Mesenchymal stem cell (in vitro differentiated cells and primary cell): ENCODE measurements around the gene GPC3.

Source experiments
- DNase-seq: peaks from one replicate; pipeline ENCODE4 v3.0.0-alpha.2; 2013
- H2AFZ ChIP-seq: one replicate; pipeline ENCODE4 v1.6.1; 2013; ENCODE audit warnings: low read depth, mild to moderate bottlenecking, control low read depth, inconsistent platforms, low read length, moderate library complexity
- H2AK5ac ChIP-seq: 2 replicates; pipeline ENCODE4 v1.6.1; 2013; ENCODE audit warnings: low read length, moderate library complexity, mild to moderate bottlenecking, inconsistent platforms; ENCODE audit not compliant: severe bottlenecking
- H2BK120ac ChIP-seq: one replicate; pipeline ENCODE4 v1.6.1; 2013; ENCODE audit warnings: low read depth, mild to moderate bottlenecking, inconsistent platforms, low read length, moderate library complexity
- H2BK12ac ChIP-seq, 2 experiments: one replicate each; pipeline ENCODE4 v1.6.1; 2013; ENCODE audit warnings: inconsistent platforms in 2 of 2, low read length in 2 of 2, mild to moderate bottlenecking in 2 of 2, moderate library complexity in 2 of 2, control low read depth in 1 of 2
- H2BK15ac ChIP-seq: one replicate; pipeline ENCODE4 v1.6.1; 2013; ENCODE audit warnings: mild to moderate bottlenecking, low read depth, inconsistent platforms; ENCODE audit not compliant: poor library complexity, severe bottlenecking
- H2BK5ac ChIP-seq: 2 replicates; pipeline ENCODE4 v1.6.1; 2013; ENCODE audit warnings: low read depth, mild to moderate bottlenecking, low read length, control low read depth, inconsistent platforms; ENCODE audit not compliant: poor library complexity, severe bottlenecking
- H3K14ac ChIP-seq, 2 experiments: one replicate each; pipeline ENCODE4 v1.6.1; 2013; ENCODE audit warnings: inconsistent platforms in 2 of 2, low read length in 2 of 2, control low read depth in 1 of 2, mild to moderate bottlenecking in 1 of 2, moderate library complexity in 1 of 2
- H3K18ac ChIP-seq, 2 experiments: one replicate each; pipeline ENCODE4 v1.6.1; 2013; ENCODE audit warnings: inconsistent platforms in 2 of 2, low read length in 2 of 2, control low read depth in 1 of 2, low read depth in 1 of 2, mild to moderate bottlenecking in 1 of 2
- H3K23ac ChIP-seq, 2 experiments: one replicate each; pipeline ENCODE4 v1.6.1; 2013; ENCODE audit warnings: inconsistent platforms in 2 of 2, low read length in 2 of 2, mild to moderate bottlenecking in 2 of 2, moderate library complexity in 2 of 2, control low read depth in 1 of 2
- H3K27ac ChIP-seq: 2 replicates; pipeline ENCODE4 v1.5.1; 2013; ENCODE audit warnings: mild to moderate bottlenecking, moderate library complexity, low read length, control low read depth, inconsistent platforms; ENCODE audit not compliant: poor library complexity, severe bottlenecking
- H3K27me3 ChIP-seq, 2 experiments: 2 replicates each; pipeline versions ENCODE4 v1.6.1 to v1.7.0; 2013; ENCODE audit warnings: low read length in 2 of 2, mild to moderate bottlenecking in 2 of 2, moderate library complexity in 2 of 2, control low read depth in 1 of 2, inconsistent platforms in 1 of 2; ENCODE audit not compliant: control insufficient read depth in 1 of 2, insufficient read depth in 1 of 2
- H3K36me3 ChIP-seq, 2 experiments: 2 replicates each; pipeline versions ENCODE4 v1.6.1 to v1.7.0; 2013; ENCODE audit warnings: low read length in 2 of 2, control low read depth in 1 of 2, inconsistent platforms in 1 of 2, low read depth in 1 of 2, mild to moderate bottlenecking in 1 of 2; ENCODE audit not compliant: insufficient read depth in 2 of 2, control insufficient read depth in 1 of 2
- H3K4ac ChIP-seq, 2 experiments: one replicate each; pipeline ENCODE4 v1.6.1; 2013; ENCODE audit warnings: inconsistent platforms in 2 of 2, low read length in 2 of 2, mild to moderate bottlenecking in 2 of 2, moderate library complexity in 2 of 2, control low read depth in 1 of 2, low read depth in 1 of 2
- H3K4me1 ChIP-seq: 2 replicates; pipeline ENCODE4 v1.6.1; 2013; ENCODE audit warnings: low read depth, low read length, control low read depth; ENCODE audit not compliant: control insufficient read depth, insufficient read depth
- H3K4me2 ChIP-seq: 2 replicates; pipeline ENCODE4 v1.6.1; 2013; ENCODE audit warnings: low read length, mild to moderate bottlenecking, inconsistent platforms; ENCODE audit not compliant: poor library complexity, severe bottlenecking
- H3K4me3 ChIP-seq, 2 experiments: 2 replicates each; pipeline versions ENCODE4 v1.5.1 to v1.7.0; 2013; ENCODE audit warnings: low read length in 2 of 2, mild to moderate bottlenecking in 2 of 2, control low read depth in 1 of 2, low read depth in 1 of 2; ENCODE audit not compliant: insufficient read depth in 1 of 2
- H3K79me1 ChIP-seq: replicated peaks from 2 replicates; pipeline ENCODE4 v1.6.1; 2013; ENCODE audit warnings: mild to moderate bottlenecking, control low read depth, low read length, inconsistent platforms; ENCODE audit not compliant: poor library complexity, severe bottlenecking
- H3K9ac ChIP-seq: 2 replicates; pipeline ENCODE4 v1.7.0; 2013; ENCODE audit warnings: mild to moderate bottlenecking, low read length, moderate library complexity
- H3K9me3 ChIP-seq: 2 replicates; pipeline ENCODE4 v1.7.0; 2013; ENCODE audit warnings: mild to moderate bottlenecking, low read length; ENCODE audit not compliant: control insufficient read depth
- H4K8ac ChIP-seq: one replicate; pipeline ENCODE4 v1.6.1; 2013; ENCODE audit warnings: inconsistent platforms, mild to moderate bottlenecking, low read length, moderate library complexity
- H4K91ac ChIP-seq: one replicate; pipeline ENCODE4 v1.6.1; 2013; ENCODE audit warnings: mild to moderate bottlenecking, low read length, inconsistent platforms
- WGBS: methylation state at CpG from one replicate; pipeline ENCODE4 v1.1.7; 2013; ENCODE audit warnings: mixed read lengths; 5-methylcytosine and 5-hydroxymethylcytosine counted together

The GPC3 gene

DNA sequence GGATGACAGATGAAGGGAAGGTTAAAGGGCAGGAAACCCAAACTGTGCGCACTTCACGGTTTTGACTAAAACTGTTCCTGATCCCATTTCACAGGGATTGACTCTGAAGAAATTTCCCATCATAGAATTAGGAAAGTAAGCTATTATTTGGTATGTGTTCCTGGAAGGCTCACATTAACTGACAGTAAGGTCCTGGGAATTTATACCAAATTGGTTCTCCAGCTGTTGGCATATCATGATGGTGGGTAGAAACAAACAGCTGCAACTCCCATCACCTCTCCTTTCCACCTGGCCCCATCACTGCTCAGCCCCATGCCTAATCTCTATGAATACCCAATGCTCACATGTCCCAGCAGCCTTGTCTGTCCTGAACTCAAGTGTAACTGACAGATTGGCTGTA lies 121.2 kb downstream of the GPC3 start:
- Histone ChIP-seq H2AFZ (no peak overlapping the region), H3K27me3 (peaks cover 0 to 4% of the 10 kb centered on the region in 2 experiments), H3K79me1 (no peaks in the 10 kb centered on the region), H3K14ac (no peak overlapping the region), H3K27ac (no peak overlapping the region), H3K4me2 (no peak overlapping the region), H3K4me3 (no peak overlapping the region), H3K36me3 (no peaks in the 10 kb centered on the region), H3K4me1 (no peaks in the 10 kb centered on the region), H3K9me3 (peaks cover 7% of the 10 kb centered on the region), H4K91ac (no peak overlapping the region), H2AK5ac (no peak overlapping the region), H3K23ac (no peak overlapping the region), H2BK120ac (no peak overlapping the region), H4K8ac (no peak overlapping the region), H2BK12ac (no peak overlapping the region), H3K4ac (no peak overlapping the region), H2BK5ac (no peak overlapping the region), H2BK15ac (no peak overlapping the region), H3K9ac (no peak overlapping the region), H3K18ac (no peak overlapping the region)
- no peak for DNase-seq
- WGBS: no CpG with 5 or more reads among the region's 2 CpGs

DNA sequence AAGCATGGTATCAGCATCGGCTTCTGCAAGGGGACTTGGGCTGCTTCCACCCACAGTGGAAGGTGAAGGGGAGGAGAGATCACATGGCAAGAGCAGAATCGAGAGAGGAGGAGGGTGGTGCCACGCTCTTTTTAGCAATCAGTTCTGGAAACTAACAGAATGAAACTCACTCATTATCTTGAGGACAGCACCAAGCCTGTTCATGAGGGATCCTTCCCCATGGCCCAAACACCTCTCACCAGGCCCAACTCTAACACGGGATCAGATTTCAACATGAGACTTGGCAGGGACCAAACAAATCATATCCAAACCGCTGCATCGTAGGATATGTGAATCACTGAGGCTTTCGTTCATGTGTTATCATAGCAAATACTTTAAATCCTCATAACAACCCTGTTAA lies 125.5 kb downstream of the GPC3 start:
- WGBS: 88% methylated on average over 7 of the region's 7 CpGs
- Histone ChIP-seq H3K23ac (no peak overlapping the region), H3K9me3 (no peaks in the 10 kb centered on the region), H2AK5ac (no peak overlapping the region), H3K4me3 (no peak overlapping the region), H4K91ac (no peak overlapping the region), H3K79me1 (no peaks in the 10 kb centered on the region), H3K27me3 (no peaks in the 10 kb centered on the region), H2AFZ (no peak overlapping the region), H3K18ac (no peak overlapping the region), H3K36me3 (no peaks in the 10 kb centered on the region), H3K4ac (no peak overlapping the region), H3K14ac (no peak overlapping the region), H3K27ac (no peak overlapping the region), H2BK5ac (no peak overlapping the region), H4K8ac (no peak overlapping the region), H2BK120ac (no peak overlapping the region), H2BK12ac (no peak overlapping the region), H2BK15ac (no peak overlapping the region), H3K4me1 (no peaks in the 10 kb centered on the region), H3K4me2 (no peak overlapping the region), H3K9ac (peak overlapping the region; percentile 75)
- no peak for DNase-seq

DNA sequence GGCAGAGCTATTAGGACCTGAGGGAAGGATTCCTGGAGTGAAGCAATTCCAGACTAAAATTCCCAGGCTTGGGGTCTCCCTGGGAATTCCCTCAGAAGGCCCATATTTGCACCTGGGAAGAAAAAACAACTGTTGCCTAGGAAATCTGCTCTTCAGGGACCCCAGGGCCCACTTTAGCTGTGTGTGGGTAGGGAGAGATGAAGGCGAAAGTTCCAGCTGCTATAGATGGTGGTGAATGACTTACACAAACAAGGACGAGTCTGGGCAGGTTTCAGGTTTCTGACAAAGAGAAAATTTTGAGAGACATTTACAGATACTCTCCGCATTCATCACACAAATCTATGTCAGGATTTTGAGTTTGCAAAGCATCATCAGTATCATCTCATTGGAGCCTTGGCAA lies 126.1 kb downstream of the GPC3 start:
- WGBS: 100% methylated on average over 1 of the region's 3 CpGs
- Histone ChIP-seq H2BK5ac (no peak overlapping the region), H3K4me2 (no peak overlapping the region), H2BK15ac (no peak overlapping the region), H4K8ac (no peak overlapping the region), H2BK12ac (no peak overlapping the region), H3K23ac (no peak overlapping the region), H2AK5ac (no peak overlapping the region), H3K27ac (no peak overlapping the region), H3K4ac (no peak overlapping the region), H3K36me3 (no peaks in the 10 kb centered on the region), H3K9ac (peak overlapping the region; percentile 2), H2AFZ (no peak overlapping the region), H3K79me1 (no peaks in the 10 kb centered on the region), H3K27me3 (no peaks in the 10 kb centered on the region), H2BK120ac (no peak overlapping the region), H3K4me3 (no peak overlapping the region), H3K14ac (no peak overlapping the region), H3K4me1 (no peaks in the 10 kb centered on the region), H4K91ac (no peak overlapping the region), H3K9me3 (no peaks in the 10 kb centered on the region), H3K18ac (no peak overlapping the region)
- no peak for DNase-seq

DNA sequence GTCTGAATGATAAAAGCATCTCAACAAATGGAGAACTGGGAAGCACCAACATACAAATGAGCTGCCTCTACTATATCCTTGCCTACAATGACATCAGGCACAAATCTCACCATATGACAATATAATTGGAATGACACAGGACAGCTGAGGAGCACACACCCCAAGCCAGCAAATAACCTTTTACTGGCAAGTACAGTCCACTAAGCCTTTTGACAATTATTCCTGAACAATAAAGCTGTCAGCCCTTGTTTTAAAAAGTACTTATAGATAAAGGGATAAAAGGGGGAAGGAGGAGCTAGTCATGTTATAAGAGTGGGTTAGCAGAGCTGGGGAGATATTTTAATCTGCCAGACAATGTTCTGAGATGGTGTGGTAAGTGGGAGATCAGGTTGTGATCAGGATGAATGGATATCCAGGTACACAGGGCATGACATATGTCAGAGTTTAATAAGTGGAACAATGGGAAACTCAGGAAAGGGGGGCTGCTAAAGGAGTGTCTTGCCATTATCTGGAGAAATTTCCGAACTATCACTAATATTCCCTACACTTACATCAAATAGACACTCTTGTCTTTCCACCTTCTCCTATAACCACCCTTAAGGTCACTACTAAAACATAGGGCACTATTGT lies 127.6 kb downstream of the GPC3 start:
- Histone ChIP-seq H3K9me3 (no peaks in the 10 kb centered on the region), H4K8ac (no peak overlapping the region), H3K79me1 (no peaks in the 10 kb centered on the region), H3K4me2 (no peak overlapping the region), H3K27me3 (peaks cover 0 to 8% of the 10 kb centered on the region in 2 experiments), H3K4me1 (no peaks in the 10 kb centered on the region), H3K14ac (no peak overlapping the region), H2AK5ac (no peak overlapping the region), H2BK120ac (no peak overlapping the region), H2AFZ (no peak overlapping the region), H3K18ac (no peak overlapping the region), H2BK12ac (no peak overlapping the region), H2BK15ac (no peak overlapping the region), H3K4me3 (no peak overlapping the region), H4K91ac (no peak overlapping the region), H3K23ac (no peak overlapping the region), H3K9ac (no peak overlapping the region), H3K27ac (no peak overlapping the region), H3K36me3 (no peaks in the 10 kb centered on the region), H3K4ac (no peak overlapping the region), H2BK5ac (no peak overlapping the region)
- no peak for DNase-seq
- WGBS: no CpG with 5 or more reads among the region's 1 CpG
